Measurements from ENCODE around the gene WNK1. TPM values are rescaled to one million over a fixed set of nuclear protein-coding genes. Genes with fewer than 3 reads are reported as not detected.

The WNK1 gene
- total RNA-seq, 1 experiment from 2014 or later: 117 TPM

GRCh38 chr12:946631-947030 is 194.3 kb downstream of the WNK1 start:
- Histone ChIP-seq H3K56ac (ENCODE audit: insufficient read length, low read depth, low read length) (no peak overlapping the region), H3K4me1 (ENCODE audit: insufficient read depth, low read length) (no peaks in the 10 kb centered on the region; the same call in 1 of the 2 replicates), H4K5ac (ENCODE audit: insufficient read length, low read depth, low read length) (no peak overlapping the region), H2AK5ac (ENCODE audit: insufficient read length, low read length) (no peak overlapping the region), H4K8ac (replicated peaks; ENCODE audit: insufficient read length, low read depth, low read length) (no peak overlapping the region), H4K20me1 (ENCODE audit: control insufficient read depth, insufficient read depth, insufficient read length) (no peaks in the 10 kb centered on the region), H2AFZ (ENCODE audit: low read length) (no peak overlapping the region), H3K23ac (ENCODE audit: insufficient read length, low read depth, low read length) (no peak overlapping the region), H2BK12ac (ENCODE audit: insufficient read length, low read depth, low read length) (no peak overlapping the region), H2BK15ac (ENCODE audit: low read depth, low read length) (no peak overlapping the region), H3K9me3 (ENCODE audit: control insufficient read depth, low read depth, low read length) (no peaks in the 10 kb centered on the region), H3K23me2 (ENCODE audit: insufficient read length, low read depth, low read length, poor library complexity, severe bottlenecking) (no peaks in the 10 kb centered on the region), H3K4me2 (ENCODE audit: insufficient read depth, insufficient read length, low read length) (no peak overlapping the region), H3K9ac (ENCODE audit: extremely low read depth, insufficient read length, low read length) (no peak overlapping the region), H3K27me3 (ENCODE audit: insufficient read depth, low read length) (no peaks in the 10 kb centered on the region), H2BK20ac (ENCODE audit: low read depth, low read length, poor library complexity, severe bottlenecking) (no peak overlapping the region), H3K79me1 (ENCODE audit: insufficient read depth, low read depth, low read length, poor library complexity, severe bottlenecking) (no peaks in the 10 kb centered on the region), H3K27ac (ENCODE audit: insufficient read length, low read depth, low read length) (no peak overlapping the region), H3K79me2 (ENCODE audit: insufficient read depth, low read length) (peaks cover 3% of the 10 kb centered on the region; the same call in 1 of the 2 replicates), H4K91ac (ENCODE audit: insufficient read length, low read depth, low read length) (no peak overlapping the region), H2BK120ac (ENCODE audit: low read depth, low read length, poor library complexity, severe bottlenecking) (no peak overlapping the region), H3K18ac (ENCODE audit: insufficient read length, low read depth, low read length) (no peak overlapping the region), H3K14ac (ENCODE audit: insufficient read depth, low read length) (no peak overlapping the region), H2BK5ac (ENCODE audit: insufficient read length, low read length) (no peak overlapping the region), H3T11ph (ENCODE audit: low read length) (no peak overlapping the region), H3K4ac (ENCODE audit: low read depth, low read length) (no peak overlapping the region)
- 100% methylated on average over 1 of the region's 6 CpGs for WGBS (ENCODE audit: extremely low coverage, insufficient read length, low lambda C conversion rate)
- TF ChIP-seq CTCF (conservative IDR thresholded peaks at IDR 0.05): no peak
- Mint-ChIP-seq H3K36me3 (ENCODE audit: insufficient read depth in 1 of 3, low read depth in 3 of 3) (peaks cover 6 to 30% (median 21%) of the 10 kb centered on the region in 3 experiments; a peak in 6 of 7 replicates), H3K4me3 (no peak overlapping the region), H3K4me1 (peaks cover 3 to 10% of the 10 kb centered on the region in 2 experiments; a peak in 3 of 4 replicates), H3K27me3 (ENCODE audit: low read depth) (no peaks in the 10 kb centered on the region), H3K9me3 (peaks cover 0 to 6% of the 10 kb centered on the region in 2 experiments; a peak in 1 of 5 replicates), H3K27ac (no peak overlapping the region; a peak in 1 of 7 replicates)
- no peak for DNase-seq

Measured in H9 (cell line).